ENCODE results near the gene BLCAP.

The BLCAP gene

GRCh38 chr20:37529214-37529967, 1.7 kb upstream of the BLCAP start:
- no peak for DNase-seq (ENCODE audit: low read depth, low spot score)
- Histone ChIP-seq H3K9ac (ENCODE audit: insufficient read length) (no peak overlapping the region), H3K4me3 (no peak overlapping the region), H3K36me3 (ENCODE audit: insufficient read depth, low read length) (no peaks in the 10 kb centered on the region), H3K27ac (no peak overlapping the region), H3K9me3 (ENCODE audit: low read depth, low read length) (no peaks in the 10 kb centered on the region)
- TF ChIP-seq POLR2AphosphoS5 (IDR thresholded peaks at IDR 0.05; ENCODE audit: borderline replicate concordance, low read depth, low read length) (no peak), EZH2 (IDR thresholded peaks at IDR 0.05) (no peak), FOXP2 (optimal IDR thresholded peaks at IDR 0.05; ENCODE audit: control extremely low read depth, extremely low read length, insufficient read depth) (no peak)

- no peak for DNase-seq (ENCODE audit: low read depth, low spot score)
- no peaks in the 10 kb centered on the region for H3K36me3 ChIP-seq (ENCODE audit: insufficient read depth, low read length)
- H3K27ac ChIP-seq = peak overlapping the region; percentile 98
- H3K9ac ChIP-seq (ENCODE audit: insufficient read length) = peak overlapping the region; percentile 98
- H3K9me3 ChIP-seq (ENCODE audit: low read depth, low read length) = no peaks in the 10 kb centered on the region
- TF ChIP-seq POLR2AphosphoS5 (IDR thresholded peaks at IDR 0.05; ENCODE audit: borderline replicate concordance, low read depth, low read length) = no peak
- TF ChIP-seq EZH2 (IDR thresholded peaks at IDR 0.05) = no peak
- no peak for TF ChIP-seq FOXP2 (optimal IDR thresholded peaks at IDR 0.05; ENCODE audit: control extremely low read depth, extremely low read length, insufficient read depth)
- H3K4me3 ChIP-seq = peak overlapping the region; percentile 87
Measured at GRCh38 chr20:37528446-37529213, 954 bp upstream of the BLCAP start.

- peak overlapping the region; percentile 87 for H3K4me3 ChIP-seq
- peak overlapping the region; percentile 98 for H3K9ac ChIP-seq (ENCODE audit: insufficient read length)
- no peaks in the 10 kb centered on the region for H3K36me3 ChIP-seq (ENCODE audit: insufficient read depth, low read length)
- no peaks in the 10 kb centered on the region for H3K9me3 ChIP-seq (ENCODE audit: low read depth, low read length)
- peak overlapping the region; percentile 48; the same call in 1 of the 2 replicates for H3K27ac ChIP-seq
- TF ChIP-seq EZH2 (IDR thresholded peaks at IDR 0.05) = no peak
- no peak for TF ChIP-seq FOXP2 (optimal IDR thresholded peaks at IDR 0.05; ENCODE audit: control extremely low read depth, extremely low read length, insufficient read depth)
- no peak for TF ChIP-seq POLR2AphosphoS5 (IDR thresholded peaks at IDR 0.05; ENCODE audit: borderline replicate concordance, low read depth, low read length)
- no peak for DNase-seq (ENCODE audit: low read depth, low spot score)
Measured at GRCh38 chr20:37526839-37527637, 638 bp downstream of the BLCAP start.

DNA sequence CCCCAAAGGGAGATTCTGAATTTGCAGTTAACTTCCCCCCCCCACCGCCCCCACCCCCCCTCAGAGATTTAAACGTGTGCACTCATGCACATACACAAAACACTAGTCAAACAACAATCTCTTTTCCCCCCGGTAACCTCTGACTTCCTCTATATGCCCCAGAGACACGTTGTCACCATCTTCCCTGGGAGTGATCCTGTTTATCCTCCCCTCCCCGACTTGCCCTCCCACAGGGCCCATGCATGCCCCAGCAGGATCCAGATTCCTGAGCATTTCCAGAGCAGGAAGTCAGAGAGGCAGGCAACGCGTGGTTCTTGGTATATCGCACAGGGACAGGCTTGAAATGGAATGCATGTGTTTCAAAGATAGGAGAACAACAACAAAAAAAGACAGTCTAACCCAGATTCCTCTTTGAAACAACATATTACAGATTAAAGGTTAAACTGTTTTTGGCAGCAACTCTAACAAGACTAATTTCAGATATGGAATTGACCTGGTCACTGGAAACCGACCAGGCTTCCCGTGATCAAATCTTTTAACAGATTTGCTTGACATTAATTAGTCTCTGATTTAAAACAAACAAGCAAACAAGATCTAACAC, 1.3 kb downstream of the BLCAP start:
- H3K36me3 ChIP-seq (ENCODE audit: insufficient read depth, low read length) = no peaks in the 10 kb centered on the region
- peak; percentile 40 for DNase-seq (ENCODE audit: low read depth, low spot score)
- peak overlapping the region; percentile 98 for H3K9ac ChIP-seq (ENCODE audit: insufficient read length)
- TF ChIP-seq EZH2 (IDR thresholded peaks at IDR 0.05) (no peak), POLR2AphosphoS5 (IDR thresholded peaks at IDR 0.05; ENCODE audit: borderline replicate concordance, low read depth, low read length) (no peak), FOXP2 (optimal IDR thresholded peaks at IDR 0.05; ENCODE audit: control extremely low read depth, extremely low read length, insufficient read depth) (no peak)
- peak overlapping the region; percentile 48; the same call in 1 of the 2 replicates for H3K27ac ChIP-seq
- peak overlapping the region; percentile 87 for H3K4me3 ChIP-seq
- no peaks in the 10 kb centered on the region for H3K9me3 ChIP-seq (ENCODE audit: low read depth, low read length)

- TF ChIP-seq EZH2 (IDR thresholded peaks at IDR 0.05) (no peak), POLR2AphosphoS5 (IDR thresholded peaks at IDR 0.05; ENCODE audit: borderline replicate concordance, low read depth, low read length) (no peak), FOXP2 (optimal IDR thresholded peaks at IDR 0.05; ENCODE audit: control extremely low read depth, extremely low read length, insufficient read depth) (no peak)
- Histone ChIP-seq H3K36me3 (ENCODE audit: insufficient read depth, low read length) (no peaks in the 10 kb centered on the region), H3K4me3 (peak overlapping the region; percentile 87), H3K9me3 (ENCODE audit: low read depth, low read length) (no peaks in the 10 kb centered on the region), H3K27ac (no peak overlapping the region), H3K9ac (ENCODE audit: insufficient read length) (no peak overlapping the region)
- DNase-seq (ENCODE audit: low read depth, low spot score) = no peak
Measured at GRCh38 chr20:37525810-37526209, 1.9 kb downstream of the BLCAP start.

GRCh38 chr20:37524859-37525708, 2.6 kb downstream of the BLCAP start:
- Histone ChIP-seq H3K9me3 (ENCODE audit: low read depth, low read length) (no peaks in the 10 kb centered on the region), H3K27ac (no peak overlapping the region), H3K9ac (ENCODE audit: insufficient read length) (no peak overlapping the region), H3K4me3 (peak overlapping the region; percentile 87; the same call in 1 of the 2 replicates), H3K36me3 (ENCODE audit: insufficient read depth, low read length) (no peaks in the 10 kb centered on the region)
- no peak for DNase-seq (ENCODE audit: low read depth, low spot score)
- TF ChIP-seq FOXP2 (optimal IDR thresholded peaks at IDR 0.05; ENCODE audit: control extremely low read depth, extremely low read length, insufficient read depth) (no peak), EZH2 (IDR thresholded peaks at IDR 0.05) (no peak), POLR2AphosphoS5 (IDR thresholded peaks at IDR 0.05; ENCODE audit: borderline replicate concordance, low read depth, low read length) (no peak)
